PC-3 (cell line): ENCODE measurements around the gene AANAT.

Experiments used
- CTCF ChIP-seq: fragments of 300-600 bp; sonication (generic); conservative IDR thresholded peaks from 2 replicates; pipeline ENCODE4 v1.5.1; 2017; ENCODE audit warnings: antibody characterized with exemption, low read depth, mild to moderate bottlenecking, low read length
- EZH2 ChIP-seq: fragments of 300-600 bp; sonication (generic); IDR thresholded peaks from one replicate; pipeline ENCODE4 v1.6.1; 2017; ENCODE audit warnings: antibody characterized with exemption, mild to moderate bottlenecking, low read length; ENCODE audit not compliant: unreplicated experiment

GRCh38 chr17:76479515-76480060 lies 12.2 kb downstream of the AANAT start:
- TF ChIP-seq EZH2 (no peak), CTCF (no peak)
